K562 (cell line): ENCODE measurements around the gene ATOH8. TPM values are rescaled to one million over a fixed set of nuclear protein-coding genes. Genes with fewer than 3 reads are reported as not detected.

Experiments
- ATAC-seq: fragments of 200-7000 bp; cut with Tn5 transposase; 3 replicates; pipeline ENCODE4 v1.9.1; 2020; ENCODE audit warnings: moderate library complexity
- BruUV-seq: library from RNA; stranded (reverse); fragments of 400-500 nt; replicated peaks from 2 replicates; lab custom pipeline; 2021; lab: Mats Ljungman, UMichigan
- CTCF ChIA-PET: fragments of 300-600 bp; formaldehyde crosslinking; extraction: SDS; loops from one replicate; lab custom pipeline; 2021; ENCODE audit warnings: low intra/inter-chr PET ratio; lab: Yijun Ruan, JAX
- POLR2A ChIA-PET: fragments of 300-600, 350-650 bp; sonication (Branson Sonifier 250); formaldehyde crosslinking; extraction: SDS; loops from one replicate; lab custom pipeline; 2021; ENCODE audit warnings: antibody characterized with exemption, inconsistent platforms; lab: Yijun Ruan, JAX
- DNase-seq, 4 experiments: peaks; one replicate each; pipeline versions ENCODE4 v3.0.0 to v3.0.0-alpha.2; 2011 to 2018; ENCODE audit warnings: low spot score in 3 of 4, mixed read lengths in 3 of 4; ENCODE audit errors: extremely low read depth in 1 of 4
- FAIRE-seq: peaks from 2 replicates; lab custom pipeline; 2011; peaks lifted over from hg19 to GRCh38; lab: Jason Lieb, UNC
- H2AFZ ChIP-seq: 2 replicates; pipeline ENCODE4 v1.6.0; 2011; ENCODE audit warnings: low read depth, low read length, control low read depth, inconsistent platforms
- H3K27ac ChIP-seq: fragments of 200-600 bp; 3 replicates; pipeline ENCODE4 v1.8.0; 2011; ENCODE audit warnings: low read depth, mild to moderate bottlenecking, control low read depth, inconsistent platforms, low read length, moderate library complexity, mixed read lengths; ENCODE audit errors: extremely low read depth
- H3K27me3 ChIP-seq, 2 experiments: fragments of 300-600 bp in 1 of 2; 2 replicates in 1 of 2; 3 replicates in 1 of 2; pipeline versions ENCODE4 v1.6.0 to v1.8.0; 2011; ENCODE audit warnings: inconsistent platforms in 2 of 2, low read length in 2 of 2, mild to moderate bottlenecking in 1 of 2, mixed read lengths in 1 of 2, moderate library complexity in 1 of 2; ENCODE audit not compliant: control insufficient read depth in 2 of 2, insufficient read depth in 2 of 2
- H3K36me3 ChIP-seq: fragments of 300-600 bp; 3 replicates; pipeline ENCODE4 v1.8.0; 2011; ENCODE audit warnings: mild to moderate bottlenecking, low read length, inconsistent platforms; ENCODE audit not compliant: control insufficient read depth, insufficient read depth
- H3K4me1 ChIP-seq, 2 experiments: fragments of 200-600 bp in 1 of 2; replicated peaks in 1 of 2; 2 replicates in 1 of 2; 3 replicates in 1 of 2; pipeline versions ENCODE4 v1.5.1 to v1.8.0; 2011; ENCODE audit warnings: inconsistent platforms in 2 of 2, low read length in 2 of 2, mild to moderate bottlenecking in 1 of 2, mixed read lengths in 1 of 2, moderate library complexity in 1 of 2; ENCODE audit not compliant: control insufficient read depth in 2 of 2, insufficient read depth in 2 of 2
- H3K4me2 ChIP-seq: 2 replicates; pipeline ENCODE4 v1.6.1; 2011; ENCODE audit warnings: low read length, control low read depth, inconsistent platforms, mixed read lengths; ENCODE audit not compliant: insufficient read depth
- H3K4me3 ChIP-seq: fragments of 200-600 bp; sonication (generic), shearing (Covaris generic); 2 replicates; pipeline ENCODE4 v1.5.1; 2016; ENCODE audit warnings: control low read depth, inconsistent platforms
- H3K79me2 ChIP-seq: fragments of 200-600 bp; 3 replicates; pipeline ENCODE4 v1.8.0; 2011; ENCODE audit warnings: low read length, inconsistent platforms; ENCODE audit not compliant: control insufficient read depth, insufficient read depth
- H3K9ac ChIP-seq, 2 experiments: 2 replicates each; pipeline versions ENCODE4 v1.6.0 to v1.6.1; 2011; ENCODE audit warnings: low read depth in 2 of 2, low read length in 2 of 2, control low read depth in 1 of 2, inconsistent platforms in 1 of 2, mild to moderate bottlenecking in 1 of 2, mixed read lengths in 1 of 2; ENCODE audit not compliant: insufficient read depth in 1 of 2
- H3K9me1 ChIP-seq: one replicate; pipeline ENCODE4 v1.6.0; 2011; ENCODE audit warnings: inconsistent platforms, mild to moderate bottlenecking, low read length, moderate library complexity; ENCODE audit not compliant: control insufficient read depth, insufficient read depth
- H3K9me3 ChIP-seq: replicated peaks from 2 replicates; pipeline ENCODE4 v1.5.1; 2011; ENCODE audit warnings: low read depth, low read length, inconsistent platforms; ENCODE audit not compliant: control insufficient read depth, insufficient read depth
- H4K20me1 ChIP-seq: replicated peaks from 2 replicates; pipeline ENCODE4 v1.6.1; 2011; ENCODE audit warnings: low read length, inconsistent platforms, mixed read lengths; ENCODE audit not compliant: control insufficient read depth, insufficient read depth
- CBFB ChIP-seq: sonication (generic); formaldehyde crosslinking; IDR thresholded peaks from 2 replicates; pipeline ENCODE4 v1.4.0; 2020; ENCODE audit warnings: mild to moderate bottlenecking, missing genetic modification reagents
- HDAC1 ChIP-seq, 2 experiments: fragments of 450-650 bp; IDR thresholded peaks; 2 replicates each; pipeline ENCODE4 v1.6.1; 2016 to 2017; ENCODE audit warnings: inconsistent platforms in 1 of 2, mild to moderate bottlenecking in 1 of 2, moderate library complexity in 1 of 2
- MAFF ChIP-seq: IDR thresholded peaks from 2 replicates; pipeline ENCODE4 v1.6.1; 2012; ENCODE audit warnings: low read length, improper control_type of control experiment
- NR2C2 ChIP-seq, 2 experiments: fragments of 200-800 bp in 1 of 2; sonication (Bioruptor generic) in 1 of 2; sonication (generic) in 1 of 2; formaldehyde crosslinking in 1 of 2; IDR thresholded peaks; 2 replicates each; pipeline versions ENCODE4 v1.6.1 to v1.8.0; 2016 to 2022; ENCODE audit warnings: mild to moderate bottlenecking in 1 of 2, missing compliant biosample characterization in 1 of 2, missing genetic modification characterization in 1 of 2, missing genetic modification reagents in 1 of 2
- PHF8 ChIP-seq: fragments of 200-600 bp; sonication (generic); IDR thresholded peaks from 2 replicates; pipeline ENCODE4 v1.6.1; 2012; ENCODE audit warnings: mixed run types, mild to moderate bottlenecking, inconsistent platforms, low read length, moderate library complexity, borderline replicate concordance
- RREB1 ChIP-seq: fragments of 250-450 bp; sonication (Bioruptor Pico); IDR thresholded peaks from 2 replicates; pipeline ENCODE4 v1.4.0; 2020
- SIRT6 ChIP-seq: IDR thresholded peaks from one replicate; pipeline ENCODE4 v1.6.1; 2012; ENCODE audit warnings: low read depth, mild to moderate bottlenecking, control low read depth, inconsistent platforms, low read length, moderate library complexity
- TAF15 ChIP-seq: fragments of 200-400 bp; formaldehyde crosslinking; IDR thresholded peaks from 2 replicates; pipeline ENCODE4 v1.6.1; 2017; ENCODE audit warnings: mild to moderate bottlenecking, low read depth, low read length, moderate library complexity
- U2AF1 ChIP-seq: fragments of 200-400 bp; formaldehyde crosslinking; optimal IDR thresholded peaks from 2 replicates; pipeline ENCODE3; 2017; ENCODE audit warnings: mild to moderate bottlenecking, low read depth, low read length, moderate library complexity
- VEZF1 ChIP-seq: fragments of 200-800 bp; sonication (Bioruptor generic); IDR thresholded peaks from 2 replicates; pipeline ENCODE4 v1.6.1; 2017; ENCODE audit warnings: missing genetic modification characterization, missing compliant biosample characterization
- ZBED1 ChIP-seq: IDR thresholded peaks from 2 replicates; pipeline ENCODE4 v1.6.1; 2014
- ZNF384 ChIP-seq: IDR thresholded peaks from 2 replicates; pipeline ENCODE4 v1.6.1; 2012; ENCODE audit warnings: low read depth, low read length, improper control_type of control experiment
- ZNF445 ChIP-seq: fragments of 250-450 bp; sonication (Bioruptor Pico); IDR thresholded peaks from 2 replicates; pipeline ENCODE4 v1.4.0; 2020; ENCODE audit warnings: low read depth, mild to moderate bottlenecking, moderate library complexity
- WGBS: fragments of 100-300 bp; shearing (Covaris generic); methylation state at CpG from one replicate; pipeline ENCODE4 v1.1.6; 2016; ENCODE audit warnings: low coverage, mixed read lengths; ENCODE audit not compliant: insufficient coverage; ENCODE audit errors: missing lambda C conversion rate; 5-methylcytosine and 5-hydroxymethylcytosine counted together
- in situ Hi-C: fragments of 300-500 bp; cut with MboI; formaldehyde crosslinking; loops from 4 replicates; pipeline ENCODE4 v1.15.0; 2018; ENCODE audit warnings: inconsistent platforms, mixed read lengths
- intact Hi-C: fragments of 100-400 bp; cut with micrococcal nuclease; formaldehyde crosslinking; loops from 2 replicates; pipeline ENCODE4 v1.14.2; 2022
- polyA plus RNA-seq, 8 experiments: library from polyadenylated mRNA; depleted of rRNA in 4 of 8; stranded (reverse) in 5 of 8; unstranded in 3 of 8; fragments of >200 nt; fragmentation: Nextera tagmentation in 2 of 8; fragmentation: Illumina TruSeq in 1 of 8; extraction: Ambion mirVana in 2 of 8; extraction: Trizol in 1 of 8; gene quantifications; 2 replicates each; pipeline versions ENCODE4 v1.2.1 to v1.2.3, GENCODE V29; 2011 to 2014; ENCODE audit warnings: inconsistent platforms in 1 of 8, missing spikeins in 1 of 8
- total RNA-seq, 7 experiments: library from RNA; depleted of rRNA in 6 of 7; stranded (reverse); fragments of >200 nt in 6 of 7; fragmentation: Illumina TruSeq in 2 of 7; extraction: Trizol in 2 of 7; gene quantifications; 2 replicates each; pipeline versions ENCODE4 v1.2.1 to v1.2.3, GENCODE V29; 2011 to 2021; ENCODE audit warnings: low replicate concordance in 1 of 7

Gene ATOH8
- total and polyA plus RNA-seq, 9 of the 15 experiments (the other 6 are each of a cell fraction or from before 2014, with no cell fraction given), result not detected

- no peak for ATAC-seq
- DNase-seq, result no peak
- H4K20me1 ChIP-seq, result peaks cover 10% of the 10 kb centered on the region
- ChIA-PET POLR2A (interaction anchor here (0.5 to 2.2 kb wide), 4 partner anchors 12 to 88 kb away, joined by 3 to 6 read pairs (median 3); no protein-coding TSS in a partner anchor), CTCF (interaction anchor here (0.7 to 2.8 kb wide), 3 partner anchors 15 to 86 kb away, joined by 3 to 42 read pairs (median 6); no protein-coding TSS in a partner anchor)
- H3K9me3 ChIP-seq, result no peaks in the 10 kb centered on the region
- peaks cover 6 to 9% of the 10 kb centered on the region in 2 experiments; a peak in 4 of 5 replicates for H3K4me1 ChIP-seq
- no peaks in the 10 kb centered on the region for H3K9me1 ChIP-seq
- H3K36me3 ChIP-seq, result no peaks in the 10 kb centered on the region
- in situ Hi-C loops, result loop anchor here (5.0 kb wide), 1 partner anchor 78 kb away; no protein-coding TSS in a partner anchor
- H3K27ac ChIP-seq, result no peak overlapping the region
- no peaks in the 10 kb centered on the region for H3K79me2 ChIP-seq
- H3K9ac ChIP-seq, result no peak overlapping the region
- H3K27me3 ChIP-seq, result peaks cover 18 to 55% of the 10 kb centered on the region in 2 experiments
- FAIRE-seq, result no peak
- H3K4me2 ChIP-seq, result no peak overlapping the region
- under 1% methylated on average over 9 of the region's 10 CpGs for WGBS
- no TSS peak for BruUV-seq
- H3K4me3 ChIP-seq, result no peak overlapping the region
- H2AFZ ChIP-seq, result no peak overlapping the region
- intact Hi-C loops, result loop anchor here (1.0 to 10.0 kb wide), 3 partner anchors 65 to 140 kb away; no protein-coding TSS in a partner anchor
- TF ChIP-seq ZNF445 (CRISPR knock-in tag) (no peak), SIRT6 (no peak), VEZF1 (CRISPR knock-in tag) (no peak), HDAC1 (IDR thresholded peaks at IDR 0.05) (no peak), CBFB (CRISPR knock-in tag) (no peak), MAFF (no peak), ZNF384 (no peak), NR2C2 (CRISPR knock-in tag; IDR thresholded peaks at IDR 0.05) (no peak), NR2C2 (tag; IDR thresholded peaks at IDR 0.05) (no peak), ZBED1 (no peak), PHF8 (no peak), U2AF1 (no peak), TAF15 (no peak), RREB1 (CRISPR knock-in tag) (no peak)
These were observed 61.2 kb downstream of the ATOH8 start for GRCh38 chr2:85814802-85815550.
